ENCODE data around the gene PACRG.

DNA sequence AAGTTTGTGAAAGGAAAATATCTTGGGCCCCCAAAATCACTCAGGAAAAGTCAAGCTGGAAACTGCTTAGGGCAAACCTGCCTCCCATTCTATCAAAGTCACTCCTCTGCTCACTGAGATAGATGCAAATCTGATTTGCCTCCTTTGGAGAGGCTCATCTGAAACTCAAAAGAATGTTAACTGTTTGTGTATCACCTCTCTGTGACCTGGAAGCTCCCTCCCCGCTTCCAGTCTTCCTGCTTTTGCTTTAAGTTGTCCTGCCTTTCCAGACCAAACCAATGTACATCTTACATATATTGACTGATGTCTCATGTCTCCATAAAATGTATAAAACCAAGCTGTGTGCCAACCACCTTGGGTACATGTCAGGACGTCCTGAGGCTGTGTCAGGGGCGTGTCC lies 355.4 kb downstream of the PACRG start:
- TF ChIP-seq, protein P1, sequence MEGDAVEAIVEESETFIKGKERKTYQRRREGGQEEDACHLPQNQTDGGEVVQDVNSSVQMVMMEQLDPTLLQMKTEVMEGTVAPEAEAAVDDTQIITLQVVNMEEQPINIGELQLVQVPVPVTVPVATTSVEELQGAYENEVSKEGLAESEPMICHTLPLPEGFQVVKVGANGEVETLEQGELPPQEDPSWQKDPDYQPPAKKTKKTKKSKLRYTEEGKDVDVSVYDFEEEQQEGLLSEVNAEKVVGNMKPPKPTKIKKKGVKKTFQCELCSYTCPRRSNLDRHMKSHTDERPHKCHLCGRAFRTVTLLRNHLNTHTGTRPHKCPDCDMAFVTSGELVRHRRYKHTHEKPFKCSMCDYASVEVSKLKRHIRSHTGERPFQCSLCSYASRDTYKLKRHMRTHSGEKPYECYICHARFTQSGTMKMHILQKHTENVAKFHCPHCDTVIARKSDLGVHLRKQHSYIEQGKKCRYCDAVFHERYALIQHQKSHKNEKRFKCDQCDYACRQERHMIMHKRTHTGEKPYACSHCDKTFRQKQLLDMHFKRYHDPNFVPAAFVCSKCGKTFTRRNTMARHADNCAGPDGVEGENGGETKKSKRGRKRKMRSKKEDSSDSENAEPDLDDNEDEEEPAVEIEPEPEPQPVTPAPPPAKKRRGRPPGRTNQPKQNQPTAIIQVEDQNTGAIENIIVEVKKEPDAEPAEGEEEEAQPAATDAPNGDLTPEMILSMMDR (IDR thresholded peaks at IDR 0.05; ENCODE audit: insufficient read depth, low read length, poor library complexity, severe bottlenecking), result no peak
- TF ChIP-seq EZH2phosphoT487 (conservative IDR thresholded peaks at IDR 0.05; ENCODE audit: low read length), result no peak
